A549 (cell line): ENCODE results near the gene EGFL8. TPM values are rescaled to one million over a fixed set of nuclear protein-coding genes. Genes with fewer than 3 reads are reported as not detected.

Experiments
- ATAC-seq, 2 experiments: fragments of 200-7000 bp in 1 of 2; fragments of >200 bp in 1 of 2; cut with Nextera tagmentation in 1 of 2; cut with Tn5 transposase in 1 of 2; 3 replicates each; pipeline versions ENCODE4 v1.8.0 to v1.9.1; 2018 to 2020; ENCODE audit warnings: mild to moderate bottlenecking in 1 of 2, moderate library complexity in 1 of 2
- CTCF ChIA-PET: fragments of 300-600 bp; sonication (Branson Sonifier 250); formaldehyde crosslinking; extraction: SDS; loops from one replicate; lab custom pipeline; 2021; ENCODE audit warnings: antibody characterized with exemption, inconsistent platforms; lab: Yijun Ruan, JAX
- POLR2A ChIA-PET: fragments of 350-600 bp; formaldehyde crosslinking; extraction: SDS; loops from one replicate; lab custom pipeline; 2021; ENCODE audit warnings: antibody characterized with exemption, inconsistent platforms; lab: Yijun Ruan, JAX
- DNase-seq, 2 experiments: peaks; one replicate each; pipeline versions ENCODE4 v3.0.0 to v3.0.0-alpha.2; 2011 to 2016; ENCODE audit warnings: low read depth in 1 of 2, low spot score in 1 of 2
- FAIRE-seq: peaks from 2 replicates; lab custom pipeline; 2011; peaks lifted over from hg19 to GRCh38; lab: Jason Lieb, UNC
- H3K27ac ChIP-seq, 2 experiments: fragments of >200 bp; sonication (Bioruptor Twin); formaldehyde crosslinking; 3 replicates each; pipeline ENCODE4 v1.5.1; 2016 to 2017
- H3K4me1 ChIP-seq: fragments of >200 bp; sonication (Bioruptor Twin); formaldehyde crosslinking; 3 replicates; pipeline ENCODE4 v1.6.1; 2016
- H3K4me2 ChIP-seq: fragments of >200 bp; sonication (Bioruptor Twin); formaldehyde crosslinking; 3 replicates; pipeline ENCODE4 v1.6.1; 2016
- H3K4me3 ChIP-seq: fragments of >200 bp; sonication (Bioruptor Twin); formaldehyde crosslinking; 3 replicates; pipeline ENCODE4 v1.5.1; 2016
- H3K9me3 ChIP-seq: fragments of >200 bp; sonication (Bioruptor Twin); formaldehyde crosslinking; 3 replicates; pipeline ENCODE4 v1.6.1; 2016
- ATOH8 ChIP-seq: fragments of 250-450 bp; sonication (Bioruptor Pico); IDR thresholded peaks from 2 replicates; pipeline ENCODE4 v1.5.0; 2020; ENCODE audit warnings: low read depth, mild to moderate bottlenecking, moderate library complexity
- CBX2 ChIP-seq: fragments of 200-600 bp; sonication (generic); IDR thresholded peaks from 2 replicates; pipeline ENCODE4 v1.6.1; 2016; ENCODE audit warnings: low read depth, mild to moderate bottlenecking, borderline replicate concordance
- CEBPB ChIP-seq, 2 experiments: fragments of >200 bp in 1 of 2; sonication (Bioruptor Twin) in 1 of 2; formaldehyde crosslinking in 1 of 2; IDR thresholded peaks; 2 replicates each; pipeline ENCODE4 v1.6.1; 2012 to 2016
- E2F6 ChIP-seq: IDR thresholded peaks from 2 replicates; pipeline ENCODE4 v1.6.1; 2012; ENCODE audit warnings: low read depth, borderline replicate concordance
- EP300 ChIP-seq, 2 experiments: fragments of >200 bp; sonication (Bioruptor Twin); formaldehyde crosslinking; IDR thresholded peaks; 2 replicates in 1 of 2; 3 replicates in 1 of 2; pipeline ENCODE4 v1.6.1; 2016 to 2017
- FOSB ChIP-seq: fragments of 250-450 bp; sonication (Bioruptor Pico); IDR thresholded peaks from 2 replicates; pipeline ENCODE4 v1.5.0; 2020; ENCODE audit warnings: mild to moderate bottlenecking, moderate library complexity
- FOSL2 ChIP-seq, 2 experiments: fragments of 450-650 bp in 1 of 2; fragments of >200 bp in 1 of 2; sonication (Bioruptor Twin) in 1 of 2; formaldehyde crosslinking; IDR thresholded peaks; 2 replicates each; pipeline versions ENCODE4 v1.5.0 to v1.6.1; 2016 to 2020; ENCODE audit warnings: mild to moderate bottlenecking in 1 of 2, moderate library complexity in 1 of 2
- HDAC2 ChIP-seq: fragments of 200-600 bp; sonication (generic); IDR thresholded peaks from 2 replicates; pipeline ENCODE4 v1.6.1; 2016
- HEYL ChIP-seq: fragments of 250-450 bp; sonication (Bioruptor Pico); IDR thresholded peaks from 2 replicates; pipeline ENCODE4 v1.8.0; 2021; ENCODE audit warnings: mild to moderate bottlenecking, moderate library complexity
- HMGXB4 ChIP-seq: fragments of 250-450 bp; sonication (Bioruptor Pico); IDR thresholded peaks from 2 replicates; pipeline ENCODE4 v1.5.0; 2021; ENCODE audit warnings: mild to moderate bottlenecking, moderate library complexity, borderline replicate concordance
- KDM5A ChIP-seq: fragments of 200-600 bp; sonication (generic); IDR thresholded peaks from 2 replicates; pipeline ENCODE4 v1.6.1; 2016; ENCODE audit warnings: antibody characterized with exemption, mild to moderate bottlenecking
- MAFK ChIP-seq: fragments of 450-650 bp; IDR thresholded peaks from 2 replicates; pipeline ENCODE4 v1.6.1; 2014; ENCODE audit not compliant: partially characterized antibody
- MYC ChIP-seq: IDR thresholded peaks from 2 replicates; pipeline ENCODE4 v1.6.1; 2012; ENCODE audit warnings: mild to moderate bottlenecking, inconsistent platforms, low read length, improper control_type of control experiment, borderline replicate concordance
- NFE2L2 ChIP-seq: fragments of 150-350 bp; conservative IDR thresholded peaks from 2 replicates; pipeline ENCODE4 v1.6.1; 2014; ENCODE audit warnings: low read length
- NR3C1 ChIP-seq: fragments of >200 bp; sonication (Bioruptor Twin); formaldehyde crosslinking; IDR thresholded peaks from 3 replicates; pipeline ENCODE4 v1.6.1; 2017
- REST ChIP-seq: fragments of 200-600 bp; sonication (generic); IDR thresholded peaks from 2 replicates; pipeline ENCODE4 v1.6.1; 2016; ENCODE audit warnings: antibody characterized with exemption, mild to moderate bottlenecking, moderate library complexity
- RFX5 ChIP-seq: fragments of 450-650 bp; IDR thresholded peaks from 2 replicates; pipeline ENCODE4 v1.7.1; 2014; ENCODE audit warnings: antibody characterized with exemption, mild to moderate bottlenecking, moderate library complexity
- RNF2 ChIP-seq: fragments of 200-600 bp; sonication (generic); IDR thresholded peaks from 2 replicates; pipeline ENCODE4 v1.6.1; 2016; ENCODE audit warnings: low read depth, mild to moderate bottlenecking, antibody characterized with exemption, moderate library complexity, borderline replicate concordance
- USF2 ChIP-seq: fragments of 450-650 bp; IDR thresholded peaks from 2 replicates; pipeline ENCODE4 v1.6.1; 2014; ENCODE audit warnings: antibody characterized with exemption
- ZNF302 ChIP-seq: fragments of 250-450 bp; sonication (Bioruptor Pico); IDR thresholded peaks from 2 replicates; pipeline ENCODE4 v1.9.0; 2021; ENCODE audit warnings: inconsistent platforms, mild to moderate bottlenecking, moderate library complexity
- WGBS: methylation state at CpG from one replicate; pipeline ENCODE4 v1.1.6; 2017; ENCODE audit errors: missing lambda C conversion rate; 5-methylcytosine and 5-hydroxymethylcytosine counted together
- polyA plus RNA-seq, 4 experiments: library from polyadenylated mRNA; depleted of rRNA in 3 of 4; stranded (reverse); fragments of >200 nt; fragmentation: RNase III in 1 of 4; extraction: RNeasy Plus Mini Kit Qiagen cat#74134 plus additional on column Dnase treatment in 1 of 4; gene quantifications; 2 replicates in 3 of 4; 3 replicates in 1 of 4; pipeline ENCODE4 v1.2.3, GENCODE V29; 2011 to 2017

Gene EGFL8
- polyA plus RNA-seq, 2 of the 4 experiments (the other 2 are of a cell fraction), result 2.0 to 3.1 TPM

GRCh38 chr6:32190911-32191677 lies 26.7 kb downstream of the EGFL8 start:
- peaks cover 32% of the 10 kb centered on the region for H3K4me1 ChIP-seq
- DNase-seq (no peak), ATAC-seq (no peak), FAIRE-seq (no peak)
- H3K27ac ChIP-seq, result peak overlapping the region; percentile 99 to 100
- peak overlapping the region; percentile 99 for H3K4me2 ChIP-seq
- ChIA-PET CTCF (interaction anchor here (0.8 to 1.4 kb wide), 4 partner anchors 14 to 72 kb away, joined by 3 to 6 read pairs (median 3); no protein-coding TSS in a partner anchor), POLR2A (interaction anchor here (1.3 kb wide), 1 partner anchor 14 kb away, joined by 5 read pairs; no protein-coding TSS in a partner anchor)
- WGBS, result 78% methylated on average over 6 of the region's 8 CpGs
- no peaks in the 10 kb centered on the region for H3K9me3 ChIP-seq
- TF ChIP-seq KDM5A (no peak), NFE2L2 (no peak), ATOH8 (CRISPR knock-in tag) (no peak), REST (no peak), EP300 (IDR thresholded peaks at IDR 0.05) (no peak), CBX2 (no peak), MYC (no peak), RNF2 (no peak), MAFK (no peak)
- TF ChIP-seq, all 56 proteins: peak for 0
- H3K4me3 ChIP-seq, result peak overlapping the region; percentile 94

GRCh38 chr6:32191696-32192607 lies 27.6 kb downstream of the EGFL8 start:
- POLR2A ChIA-PET, result no interaction called here
- TF ChIP-seq HMGXB4 (CRISPR knock-in tag) (no peak), CEBPB (IDR thresholded peaks at IDR 0.05) (no peak), REST (no peak), FOSB (no peak), HDAC2 (no peak), RFX5 (no peak), FOSL2 (IDR thresholded peaks at IDR 0.05) (no peak), FOSL2 (CRISPR knock-in tag; IDR thresholded peaks at IDR 0.05) (no peak), NR3C1 (no peak), E2F6 (no peak), ZNF302 (no peak), USF2 (no peak), HEYL (CRISPR knock-in tag) (no peak)

More at GRCh38 chr6:32191696-32192607, 27.6 kb downstream of the EGFL8 start:
- DNase-seq, result no peak
- H3K4me1 ChIP-seq, result peaks cover 33% of the 10 kb centered on the region
- 83% methylated on average over 15 of the region's 15 CpGs for WGBS
- CTCF ChIA-PET, result interaction anchor here (0.6 to 2.3 kb wide), 5 partner anchors 38 to 165 kb away, joined by 3 to 10 read pairs (median 4); no protein-coding TSS in a partner anchor
- no peaks in the 10 kb centered on the region for H3K9me3 ChIP-seq
- no peak for ATAC-seq
- no peak for FAIRE-seq
- H3K4me2 ChIP-seq, result peak overlapping the region; percentile 23; the same call in 1 of the 3 replicates
- peak overlapping the region; percentile 30 to 100; a peak in 4 of 6 replicates for H3K27ac ChIP-seq
- no peak overlapping the region for H3K4me3 ChIP-seq
